ENCODE measurements around the gene PTEN. TPM values are rescaled to one million over a fixed set of nuclear protein-coding genes. Genes with fewer than 3 reads are reported as not detected.

The PTEN gene
- total and polyA plus RNA-seq, 8 donors = 97.1 to 140 (median 121) TPM

DNA sequence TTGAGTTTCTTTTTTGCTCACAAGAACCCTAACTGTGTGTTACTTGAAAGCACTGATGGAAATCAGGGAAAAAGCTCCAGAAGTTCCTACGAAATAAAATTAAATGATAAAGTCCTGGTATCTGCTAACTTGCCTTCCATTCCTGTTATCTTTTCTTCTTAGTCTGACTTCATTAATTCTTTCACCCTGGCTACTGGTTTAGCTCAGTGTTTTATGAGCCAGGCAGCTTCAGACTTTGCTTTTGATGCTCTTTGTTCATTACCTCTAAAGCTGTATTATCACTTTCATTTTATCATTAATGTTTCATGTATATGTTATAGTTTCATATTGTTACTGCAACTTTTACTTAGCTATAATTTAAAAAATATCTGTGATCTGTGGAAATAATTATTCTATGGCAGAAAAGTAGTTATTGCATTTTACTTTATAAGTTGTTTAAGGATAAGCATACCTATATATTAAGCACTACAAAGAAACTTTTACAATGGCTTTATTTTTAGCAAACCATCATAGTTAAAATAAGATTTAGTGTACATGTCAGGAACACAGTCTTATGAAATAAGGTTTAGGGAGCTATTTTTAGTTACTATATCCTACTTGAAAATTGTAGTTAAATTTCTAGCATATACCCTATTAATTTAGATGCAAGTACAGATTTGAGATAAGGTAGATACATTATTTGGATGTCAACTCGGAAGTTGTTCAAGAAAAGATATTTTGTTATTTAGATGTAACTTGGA, 19.3 kb downstream of the PTEN start:
- DNase-seq (no peak), ATAC-seq (no peak)
- TF ChIP-seq, protein P1, sequence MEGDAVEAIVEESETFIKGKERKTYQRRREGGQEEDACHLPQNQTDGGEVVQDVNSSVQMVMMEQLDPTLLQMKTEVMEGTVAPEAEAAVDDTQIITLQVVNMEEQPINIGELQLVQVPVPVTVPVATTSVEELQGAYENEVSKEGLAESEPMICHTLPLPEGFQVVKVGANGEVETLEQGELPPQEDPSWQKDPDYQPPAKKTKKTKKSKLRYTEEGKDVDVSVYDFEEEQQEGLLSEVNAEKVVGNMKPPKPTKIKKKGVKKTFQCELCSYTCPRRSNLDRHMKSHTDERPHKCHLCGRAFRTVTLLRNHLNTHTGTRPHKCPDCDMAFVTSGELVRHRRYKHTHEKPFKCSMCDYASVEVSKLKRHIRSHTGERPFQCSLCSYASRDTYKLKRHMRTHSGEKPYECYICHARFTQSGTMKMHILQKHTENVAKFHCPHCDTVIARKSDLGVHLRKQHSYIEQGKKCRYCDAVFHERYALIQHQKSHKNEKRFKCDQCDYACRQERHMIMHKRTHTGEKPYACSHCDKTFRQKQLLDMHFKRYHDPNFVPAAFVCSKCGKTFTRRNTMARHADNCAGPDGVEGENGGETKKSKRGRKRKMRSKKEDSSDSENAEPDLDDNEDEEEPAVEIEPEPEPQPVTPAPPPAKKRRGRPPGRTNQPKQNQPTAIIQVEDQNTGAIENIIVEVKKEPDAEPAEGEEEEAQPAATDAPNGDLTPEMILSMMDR (IDR thresholded peaks at IDR 0.05) = no peak
- Histone ChIP-seq H3K36me3 (peaks cover 0 to 42% of the 10 kb centered on the region in 2 donors), H3K27me3 (no peaks in the 10 kb centered on the region), H3K4me3 (no peak overlapping the region), H3K4me1 (peaks cover 0 to 16% of the 10 kb centered on the region in 2 donors), H3K27ac (no peak overlapping the region), H3K9me3 (peaks cover 0 to 4% of the 10 kb centered on the region in 2 donors)
- intact Hi-C loops (cut with DNase I) = no loop called here

DNA sequence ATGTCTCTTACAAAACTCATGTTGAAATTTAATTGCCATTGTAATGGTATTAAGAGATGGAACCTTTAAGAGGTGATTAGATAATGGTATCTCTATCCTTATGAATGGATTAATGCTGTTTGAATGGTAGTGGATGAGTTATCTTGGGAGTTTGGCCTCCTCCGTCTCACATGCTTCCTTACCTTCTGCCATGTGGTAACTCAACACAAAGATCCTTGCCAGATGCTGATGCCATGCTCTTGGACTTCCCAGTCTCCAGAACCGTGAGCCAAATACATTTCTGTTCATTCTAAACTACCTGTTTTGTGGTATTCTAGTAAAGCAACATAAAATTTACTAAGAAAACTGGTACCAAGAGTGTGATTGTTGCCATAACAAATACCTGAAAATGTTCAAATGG, 23.2 kb downstream of the PTEN start:
- Histone ChIP-seq H3K27ac (no peak overlapping the region), H3K9me3 (peaks cover 0 to 4% of the 10 kb centered on the region in 2 donors), H3K4me3 (no peak overlapping the region), H3K27me3 (no peaks in the 10 kb centered on the region), H3K4me1 (peaks cover 0 to 7% of the 10 kb centered on the region in 2 donors), H3K36me3 (peaks cover 0 to 29% of the 10 kb centered on the region in 2 donors)
- DNase-seq (no peak), ATAC-seq (no peak)
- TF ChIP-seq, protein P1 (IDR thresholded peaks at IDR 0.05) = no peak
- intact Hi-C loops (cut with DNase I) = no loop called here

DNA sequence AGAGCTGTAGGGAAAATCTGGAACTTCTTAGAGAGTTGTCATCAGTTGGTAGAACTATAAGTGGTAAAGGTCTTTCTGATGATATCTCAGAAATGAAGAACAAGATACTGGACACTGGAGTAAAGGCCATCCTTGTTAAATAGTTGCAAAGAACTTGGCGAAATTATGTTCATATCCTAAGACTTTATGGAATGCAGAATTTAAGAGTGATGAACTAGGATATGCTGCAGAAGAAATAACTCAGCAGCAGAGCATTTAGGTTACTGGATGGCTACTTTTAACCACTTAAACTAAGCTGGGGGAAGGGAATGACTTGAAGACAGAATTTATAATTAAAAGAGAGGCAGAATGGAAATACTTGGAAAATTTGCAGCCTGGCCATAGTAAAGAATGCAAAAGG, 23.7 kb downstream of the PTEN start:
- Histone ChIP-seq H3K9me3 (peaks cover 0 to 4% of the 10 kb centered on the region in 2 donors), H3K4me1 (peaks cover 0 to 12% of the 10 kb centered on the region in 2 donors), H3K4me3 (no peak overlapping the region), H3K27me3 (no peaks in the 10 kb centered on the region), H3K27ac (no peak overlapping the region), H3K36me3 (peaks cover 0 to 29% of the 10 kb centered on the region in 2 donors)
- TF ChIP-seq, protein P1 (IDR thresholded peaks at IDR 0.05) = no peak
- ATAC-seq (no peak), DNase-seq (no peak)
- intact Hi-C loops (cut with DNase I) = no loop called here

DNA sequence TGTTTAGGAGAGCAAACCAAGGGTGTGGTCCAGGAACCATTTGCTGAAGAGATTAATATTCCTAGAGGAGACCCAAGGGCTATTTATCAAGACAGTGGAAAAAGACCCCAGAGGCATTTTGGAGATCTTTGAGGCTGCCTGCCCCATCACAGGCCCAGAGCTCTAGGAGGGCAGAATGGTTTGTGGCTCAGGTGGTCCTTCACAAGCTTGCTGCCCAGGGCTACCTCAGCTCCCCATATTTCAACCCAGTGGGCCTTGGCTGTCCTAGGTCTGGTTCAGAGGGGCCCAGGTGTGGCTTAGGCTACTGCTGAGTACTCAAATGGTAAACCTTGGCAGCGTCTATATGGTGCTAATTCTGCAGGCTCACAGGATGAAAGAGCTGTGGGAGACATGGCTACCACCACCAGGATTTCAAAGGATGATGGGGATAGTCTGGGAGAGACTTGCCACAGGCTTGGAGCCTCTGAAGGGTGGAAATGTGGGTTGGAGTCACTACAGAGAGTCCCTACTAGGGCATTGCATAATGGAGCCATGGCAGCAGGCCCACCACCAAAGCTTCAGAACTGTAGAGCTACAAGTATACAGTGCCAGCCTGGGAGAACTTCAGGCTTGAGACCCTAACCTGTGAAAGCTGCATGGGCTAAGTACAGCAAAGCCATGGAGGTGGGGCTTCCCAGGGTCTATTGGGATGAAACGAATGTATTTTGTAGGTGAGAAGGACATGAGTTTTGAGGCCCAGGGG, 24.3 kb downstream of the PTEN start:
- Histone ChIP-seq H3K4me3 (no peak overlapping the region), H3K4me1 (peaks cover 0 to 14% of the 10 kb centered on the region in 2 donors), H3K36me3 (peaks cover 0 to 29% of the 10 kb centered on the region in 2 donors), H3K9me3 (peaks cover 0 to 4% of the 10 kb centered on the region in 2 donors), H3K27ac (no peak overlapping the region), H3K27me3 (no peaks in the 10 kb centered on the region)
- TF ChIP-seq, protein P1 (IDR thresholded peaks at IDR 0.05) = no peak
- no peak for ATAC-seq
- intact Hi-C loops (cut with DNase I) = no loop called here
- no peak for DNase-seq

DNA sequence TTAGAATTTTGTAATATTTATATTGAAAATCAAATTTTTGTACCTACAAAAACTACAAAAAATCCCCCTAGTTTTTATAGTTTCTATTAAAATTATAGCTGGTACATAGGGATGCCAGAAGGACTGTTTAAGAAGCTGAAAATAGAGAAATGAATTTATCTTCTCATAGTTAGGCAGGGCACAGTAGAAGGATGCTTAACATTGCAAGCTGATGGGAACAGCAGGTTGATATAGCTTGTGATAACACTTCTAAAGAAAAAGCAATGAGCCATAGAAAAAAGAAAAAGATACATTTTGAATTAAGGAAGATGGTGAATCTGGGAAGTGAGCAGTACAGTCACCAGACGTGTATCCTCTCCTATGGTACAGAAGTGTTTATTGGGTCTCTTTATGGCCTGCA, 32.0 kb downstream of the PTEN start:
- peaks cover 0 to 2% of the 10 kb centered on the region in 2 donors for H3K9me3 ChIP-seq
- no peaks in the 10 kb centered on the region for H3K27me3 ChIP-seq
- ATAC-seq (no peak), DNase-seq (no peak)
- H3K27ac ChIP-seq = no peak overlapping the region
- peaks cover 0 to 47% of the 10 kb centered on the region in 2 donors for H3K4me1 ChIP-seq
- peaks cover 0 to 23% of the 10 kb centered on the region in 2 donors for H3K36me3 ChIP-seq
- intact Hi-C loops (cut with DNase I) = no loop called here
- TF ChIP-seq, protein P1 (IDR thresholded peaks at IDR 0.05) = no peak
- no peak overlapping the region for H3K4me3 ChIP-seq
